Central memory CD4-positive, alpha-beta T cell (primary cell): ENCODE data around the gene METTL1.
"Not testable (repeated sequence)": the region's sequence is repeated elsewhere in the genome, so short reads cannot be mapped to it uniquely, and the experiment has no call there.

Experiments
- DNase-seq: peaks from one replicate; pipeline ENCODE4 v3.0.0; 2022
- total RNA-seq, 3 experiments: gene quantifications; one replicate each; lab custom pipeline; 2026; lab: John Stamatoyannopoulos, UW

The METTL1 gene
- total RNA-seq, result 3.5 to 38.9 (median 5.1) reads per million in 3 experiments

- peak; percentile 90 for DNase-seq
Observed at GRCh38 chr12:57771873-57772428, at the start of gene METTL1. Gene METTL1 (minus strand): TSS chr12:57772105. CDS start chr12:57772083, 22 bp downstream.

- not testable (repeated sequence) for DNase-seq
Observed at GRCh38 chr12:57821015-57821414, 49.1 kb upstream of the METTL1 start.

- not testable (repeated sequence) for DNase-seq
Observed at GRCh38 chr12:57820119-57820518, 48.2 kb upstream of the METTL1 start.

GRCh38 chr12:57817990-57818331 lies 46.1 kb upstream of the METTL1 start:
- DNase-seq, result not testable (repeated sequence)

- no peak for DNase-seq
Observed at GRCh38 chr12:57817261-57817989, 45.5 kb upstream of the METTL1 start.

- no peak for DNase-seq
Observed at GRCh38 chr12:57816855-57817151, 44.9 kb upstream of the METTL1 start.

- DNase-seq, result no peak
Observed at GRCh38 chr12:57816001-57816854, 44.3 kb upstream of the METTL1 start.

GRCh38 chr12:57815177-57816000 lies 43.5 kb upstream of the METTL1 start:
- DNase-seq, result no peak

- DNase-seq, result no peak
Observed at GRCh38 chr12:57813971-57814772, 42.3 kb upstream of the METTL1 start.

- no peak for DNase-seq
Observed at GRCh38 chr12:57813111-57813970, 41.4 kb upstream of the METTL1 start.

GRCh38 chr12:57811028-57811755 lies 39.3 kb upstream of the METTL1 start:
- no peak for DNase-seq

GRCh38 chr12:57810450-57810849 lies 38.5 kb upstream of the METTL1 start:
- no peak for DNase-seq

- no peak for DNase-seq
Observed at GRCh38 chr12:57809425-57809824, 37.5 kb upstream of the METTL1 start.

- DNase-seq, result no peak
Observed at GRCh38 chr12:57808351-57808750, 36.4 kb upstream of the METTL1 start.

GRCh38 chr12:57807285-57807684 lies 35.4 kb upstream of the METTL1 start:
- no peak for DNase-seq

GRCh38 chr12:57806677-57807076 lies 34.8 kb upstream of the METTL1 start:
- DNase-seq, result no peak

GRCh38 chr12:57803319-57803893 lies 31.5 kb upstream of the METTL1 start:
- peak; percentile 19 for DNase-seq

GRCh38 chr12:57802607-57803006 lies 30.7 kb upstream of the METTL1 start:
- no peak for DNase-seq

GRCh38 chr12:57800965-57801364 lies 29.1 kb upstream of the METTL1 start:
- no peak for DNase-seq

GRCh38 chr12:57797933-57798332 lies 26.0 kb upstream of the METTL1 start:
- no peak for DNase-seq
